ENCODE results near the gene NEGR1.

NEGR1 gene

GRCh38 chr1:71417421-71417820 is 864.9 kb downstream of the NEGR1 start:
- Histone ChIP-seq H3K4me1 (ENCODE audit: control insufficient read depth, insufficient read depth, low read length) (peaks cover 22% of the 10 kb centered on the region), H3K9ac (ENCODE audit: low read length) (no peak overlapping the region), H3K36me3 (ENCODE audit: control insufficient read depth, insufficient read depth, low read length, severe bottlenecking) (no peaks in the 10 kb centered on the region), H3K4me3 (ENCODE audit: low read length) (no peak overlapping the region), H3K9me3 (ENCODE audit: control insufficient read depth, low read length) (no peaks in the 10 kb centered on the region), H3K27me3 (replicated peaks; ENCODE audit: control insufficient read depth, insufficient read depth, low read length) (no peaks in the 10 kb centered on the region)
- no peak for DNase-seq (ENCODE audit: low read depth)

GRCh38 chr1:71414179-71414578 is 868.2 kb downstream of the NEGR1 start:
- no peak for DNase-seq (ENCODE audit: low read depth)
- peak overlapping the region; percentile 59 for H3K9ac ChIP-seq (ENCODE audit: low read length)
- H3K9me3 ChIP-seq (ENCODE audit: control insufficient read depth, low read length), result no peaks in the 10 kb centered on the region
- H3K27me3 ChIP-seq (replicated peaks; ENCODE audit: control insufficient read depth, insufficient read depth, low read length), result no peaks in the 10 kb centered on the region
- H3K4me3 ChIP-seq (ENCODE audit: low read length), result peak overlapping the region; percentile 68
- H3K4me1 ChIP-seq (ENCODE audit: control insufficient read depth, insufficient read depth, low read length), result peaks cover 30% of the 10 kb centered on the region
- no peaks in the 10 kb centered on the region for H3K36me3 ChIP-seq (ENCODE audit: control insufficient read depth, insufficient read depth, low read length, severe bottlenecking)

GRCh38 chr1:71413441-71414175 is 868.7 kb downstream of the NEGR1 start:
- Histone ChIP-seq H3K9me3 (ENCODE audit: control insufficient read depth, low read length) (no peaks in the 10 kb centered on the region), H3K4me3 (ENCODE audit: low read length) (peak overlapping the region; percentile 68), H3K27me3 (replicated peaks; ENCODE audit: control insufficient read depth, insufficient read depth, low read length) (no peaks in the 10 kb centered on the region), H3K4me1 (ENCODE audit: control insufficient read depth, insufficient read depth, low read length) (peaks cover 30% of the 10 kb centered on the region), H3K36me3 (ENCODE audit: control insufficient read depth, insufficient read depth, low read length, severe bottlenecking) (no peaks in the 10 kb centered on the region), H3K9ac (ENCODE audit: low read length) (peak overlapping the region; percentile 59)
- DNase-seq (ENCODE audit: low read depth), result peak; percentile 66

GRCh38 chr1:71400050-71400449 is 882.3 kb downstream of the NEGR1 start:
- H3K27me3 ChIP-seq (replicated peaks; ENCODE audit: control insufficient read depth, insufficient read depth, low read length), result no peaks in the 10 kb centered on the region
- no peak for DNase-seq (ENCODE audit: low read depth)
- no peaks in the 10 kb centered on the region for H3K9me3 ChIP-seq (ENCODE audit: control insufficient read depth, low read length)
- H3K4me1 ChIP-seq (ENCODE audit: control insufficient read depth, insufficient read depth, low read length), result no peaks in the 10 kb centered on the region
- no peak overlapping the region for H3K4me3 ChIP-seq (ENCODE audit: low read length)
- H3K9ac ChIP-seq (ENCODE audit: low read length), result no peak overlapping the region
- H3K36me3 ChIP-seq (ENCODE audit: control insufficient read depth, insufficient read depth, low read length, severe bottlenecking), result no peaks in the 10 kb centered on the region

GRCh38 chr1:71399594-71399993 is 882.7 kb downstream of the NEGR1 start:
- Histone ChIP-seq H3K4me3 (ENCODE audit: low read length) (no peak overlapping the region), H3K9ac (ENCODE audit: low read length) (no peak overlapping the region), H3K36me3 (ENCODE audit: control insufficient read depth, insufficient read depth, low read length, severe bottlenecking) (no peaks in the 10 kb centered on the region), H3K27me3 (replicated peaks; ENCODE audit: control insufficient read depth, insufficient read depth, low read length) (no peaks in the 10 kb centered on the region), H3K9me3 (ENCODE audit: control insufficient read depth, low read length) (no peaks in the 10 kb centered on the region), H3K4me1 (ENCODE audit: control insufficient read depth, insufficient read depth, low read length) (no peaks in the 10 kb centered on the region)
- DNase-seq (ENCODE audit: low read depth), result peak; percentile 12

- no peak overlapping the region for H3K4me3 ChIP-seq (ENCODE audit: low read length)
- no peaks in the 10 kb centered on the region for H3K27me3 ChIP-seq (replicated peaks; ENCODE audit: control insufficient read depth, insufficient read depth, low read length)
- H3K9me3 ChIP-seq (ENCODE audit: control insufficient read depth, low read length), result peaks cover 16% of the 10 kb centered on the region
Measured at GRCh38 chr1:71393301-71393700, 889.0 kb downstream of the NEGR1 start.

GRCh38 chr1:71390518-71390917 is 891.8 kb downstream of the NEGR1 start:
- no peaks in the 10 kb centered on the region for H3K4me1 ChIP-seq (ENCODE audit: control insufficient read depth, insufficient read depth, low read length)
- H3K9me3 ChIP-seq (ENCODE audit: control insufficient read depth, low read length), result peaks cover 21% of the 10 kb centered on the region
- no peaks in the 10 kb centered on the region for H3K36me3 ChIP-seq (ENCODE audit: control insufficient read depth, insufficient read depth, low read length, severe bottlenecking)
- no peak overlapping the region for H3K9ac ChIP-seq (ENCODE audit: low read length)
- no peaks in the 10 kb centered on the region for H3K27me3 ChIP-seq (replicated peaks; ENCODE audit: control insufficient read depth, insufficient read depth, low read length)
- H3K4me3 ChIP-seq (ENCODE audit: low read length), result no peak overlapping the region
- DNase-seq (ENCODE audit: low read depth), result no peak

More at GRCh38 chr1:71393301-71393700, 889.0 kb downstream of the NEGR1 start:
- Histone ChIP-seq H3K36me3 (ENCODE audit: control insufficient read depth, insufficient read depth, low read length, severe bottlenecking) (no peaks in the 10 kb centered on the region), H3K4me1 (ENCODE audit: control insufficient read depth, insufficient read depth, low read length) (no peaks in the 10 kb centered on the region), H3K9ac (ENCODE audit: low read length) (no peak overlapping the region)
- no peak for DNase-seq (ENCODE audit: low read depth)

GRCh38 chr1:71377886-71378285 is 904.5 kb downstream of the NEGR1 start:
- no peaks in the 10 kb centered on the region for H3K27me3 ChIP-seq (replicated peaks; ENCODE audit: control insufficient read depth, insufficient read depth, low read length)
- no peaks in the 10 kb centered on the region for H3K36me3 ChIP-seq (ENCODE audit: control insufficient read depth, insufficient read depth, low read length, severe bottlenecking)
- H3K4me3 ChIP-seq (ENCODE audit: low read length), result no peak overlapping the region
- H3K9me3 ChIP-seq (ENCODE audit: control insufficient read depth, low read length), result no peaks in the 10 kb centered on the region
- no peaks in the 10 kb centered on the region for H3K4me1 ChIP-seq (ENCODE audit: control insufficient read depth, insufficient read depth, low read length)
- DNase-seq (ENCODE audit: low read depth), result no peak
- H3K9ac ChIP-seq (ENCODE audit: low read length), result no peak overlapping the region

GRCh38 chr1:71372496-71372895 is 909.8 kb downstream of the NEGR1 start:
- no peak for DNase-seq (ENCODE audit: low read depth)

GRCh38 chr1:71371581-71371980 is 910.8 kb downstream of the NEGR1 start:
- H3K4me3 ChIP-seq (ENCODE audit: low read length), result no peak overlapping the region
- H3K36me3 ChIP-seq (ENCODE audit: control insufficient read depth, insufficient read depth, low read length, severe bottlenecking), result no peaks in the 10 kb centered on the region
- H3K9ac ChIP-seq (ENCODE audit: low read length), result no peak overlapping the region
- no peaks in the 10 kb centered on the region for H3K27me3 ChIP-seq (replicated peaks; ENCODE audit: control insufficient read depth, insufficient read depth, low read length)
- DNase-seq (ENCODE audit: low read depth), result no peak
- H3K4me1 ChIP-seq (ENCODE audit: control insufficient read depth, insufficient read depth, low read length), result no peaks in the 10 kb centered on the region
- no peaks in the 10 kb centered on the region for H3K9me3 ChIP-seq (ENCODE audit: control insufficient read depth, low read length)

More at GRCh38 chr1:71372496-71372895, 909.8 kb downstream of the NEGR1 start:
- Histone ChIP-seq H3K9me3 (ENCODE audit: control insufficient read depth, low read length) (no peaks in the 10 kb centered on the region), H3K36me3 (ENCODE audit: control insufficient read depth, insufficient read depth, low read length, severe bottlenecking) (no peaks in the 10 kb centered on the region), H3K4me3 (ENCODE audit: low read length) (no peak overlapping the region), H3K9ac (ENCODE audit: low read length) (no peak overlapping the region), H3K4me1 (ENCODE audit: control insufficient read depth, insufficient read depth, low read length) (no peaks in the 10 kb centered on the region), H3K27me3 (replicated peaks; ENCODE audit: control insufficient read depth, insufficient read depth, low read length) (no peaks in the 10 kb centered on the region)

GRCh38 chr1:71364236-71364635 is 918.1 kb downstream of the NEGR1 start:
- H3K9me3 ChIP-seq (ENCODE audit: control insufficient read depth, low read length), result no peaks in the 10 kb centered on the region
- no peaks in the 10 kb centered on the region for H3K36me3 ChIP-seq (ENCODE audit: control insufficient read depth, insufficient read depth, low read length, severe bottlenecking)
- DNase-seq (ENCODE audit: low read depth), result peak; percentile 40
- no peak overlapping the region for H3K9ac ChIP-seq (ENCODE audit: low read length)
- H3K27me3 ChIP-seq (replicated peaks; ENCODE audit: control insufficient read depth, insufficient read depth, low read length), result no peaks in the 10 kb centered on the region
- peaks cover 21% of the 10 kb centered on the region for H3K4me1 ChIP-seq (ENCODE audit: control insufficient read depth, insufficient read depth, low read length)
- peak overlapping the region; percentile 22 for H3K4me3 ChIP-seq (ENCODE audit: low read length)

- no peaks in the 10 kb centered on the region for H3K36me3 ChIP-seq (ENCODE audit: control insufficient read depth, insufficient read depth, low read length, severe bottlenecking)
- no peaks in the 10 kb centered on the region for H3K9me3 ChIP-seq (ENCODE audit: control insufficient read depth, low read length)
- no peak overlapping the region for H3K9ac ChIP-seq (ENCODE audit: low read length)
- no peak overlapping the region for H3K4me3 ChIP-seq (ENCODE audit: low read length)
- no peaks in the 10 kb centered on the region for H3K27me3 ChIP-seq (replicated peaks; ENCODE audit: control insufficient read depth, insufficient read depth, low read length)
- no peak for DNase-seq (ENCODE audit: low read depth)
- peaks cover 21% of the 10 kb centered on the region for H3K4me1 ChIP-seq (ENCODE audit: control insufficient read depth, insufficient read depth, low read length)
Measured at GRCh38 chr1:71362691-71363090, 919.6 kb downstream of the NEGR1 start.

Measured in adipocyte (in vitro differentiated cells).